HG03520 (cell line): Measurements from ENCODE around the gene SLAMF9.

Experiments
- ATAC-seq: cut with Tn5 transposase; IDR thresholded peaks from one replicate; pipeline ENCODE4 v1.9.1; 2021; ENCODE audit warnings: mild to moderate bottlenecking, moderate library complexity; ENCODE audit not compliant: unreplicated experiment

SLAMF9 gene

GRCh38 chr1:159977364-159978106, 23.5 kb upstream of the SLAMF9 start:
- ATAC-seq = no peak

GRCh38 chr1:159974350-159974965, 20.4 kb upstream of the SLAMF9 start:
- no peak for ATAC-seq

DNA sequence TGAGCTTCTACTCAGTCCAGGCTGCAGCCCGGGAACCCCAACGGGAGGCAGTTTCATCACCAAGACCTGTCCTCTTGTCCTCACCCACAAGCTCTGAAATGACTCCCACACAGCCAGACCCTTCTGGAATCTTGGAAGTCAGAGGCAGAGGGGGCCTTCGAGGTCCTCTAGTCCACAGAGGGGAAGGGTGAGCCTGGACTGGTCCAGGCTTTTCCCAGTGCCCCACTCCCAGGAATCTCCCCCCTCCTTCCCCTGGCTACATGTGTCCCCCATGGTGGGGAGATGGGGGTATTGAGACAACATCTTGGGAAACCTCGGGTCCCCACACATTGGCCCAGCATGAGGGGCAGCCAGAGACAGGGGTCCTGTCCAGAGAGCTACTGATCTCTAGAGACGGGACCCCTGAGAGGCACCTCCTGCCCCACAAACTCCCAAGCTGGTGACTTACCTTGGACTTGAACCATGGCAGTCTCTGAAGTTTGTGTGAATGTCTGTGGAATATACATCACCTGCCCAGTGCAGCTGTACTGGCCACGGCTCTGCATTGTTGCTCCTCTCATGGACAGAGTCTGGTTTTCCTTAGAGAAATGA, 19.4 kb upstream of the SLAMF9 start:
- ATAC-seq = no peak

DNA sequence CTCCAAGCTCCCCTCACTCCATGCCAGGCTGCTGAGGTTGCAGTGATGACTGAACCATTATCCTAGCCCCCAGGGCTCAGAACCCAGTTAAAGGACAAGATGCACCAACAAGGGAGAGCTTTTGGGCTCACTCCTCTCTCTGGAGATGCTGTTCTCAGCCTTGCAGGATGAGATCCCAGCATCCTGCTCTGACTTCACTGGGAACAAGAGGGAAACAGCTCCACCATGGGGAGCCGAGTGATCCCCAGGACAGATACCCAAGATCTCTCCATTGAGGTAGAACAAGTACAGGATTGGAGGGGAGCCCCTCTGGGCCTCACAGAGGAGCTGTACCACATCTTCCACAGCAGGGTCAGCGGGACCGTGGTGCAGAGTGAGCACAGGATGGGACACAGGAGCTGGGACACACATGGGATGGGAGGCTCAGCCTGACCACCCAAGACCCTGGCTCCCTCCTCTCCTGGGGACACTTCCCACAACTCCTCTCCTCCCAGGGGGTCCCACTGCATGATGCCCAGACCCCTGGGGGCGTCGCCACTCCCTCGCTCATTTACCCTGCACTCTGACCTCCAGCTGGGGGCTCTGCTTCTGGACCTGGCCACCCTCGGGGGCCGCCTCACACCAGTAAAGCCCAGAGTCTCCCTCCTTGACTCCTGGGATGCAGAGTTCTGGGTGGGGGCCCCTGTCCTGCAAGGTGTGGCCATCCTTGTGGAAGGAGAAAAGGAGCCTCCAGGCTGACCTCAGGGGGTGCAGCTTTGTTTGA, 18.6 kb upstream of the SLAMF9 start:
- ATAC-seq = no peak

DNA sequence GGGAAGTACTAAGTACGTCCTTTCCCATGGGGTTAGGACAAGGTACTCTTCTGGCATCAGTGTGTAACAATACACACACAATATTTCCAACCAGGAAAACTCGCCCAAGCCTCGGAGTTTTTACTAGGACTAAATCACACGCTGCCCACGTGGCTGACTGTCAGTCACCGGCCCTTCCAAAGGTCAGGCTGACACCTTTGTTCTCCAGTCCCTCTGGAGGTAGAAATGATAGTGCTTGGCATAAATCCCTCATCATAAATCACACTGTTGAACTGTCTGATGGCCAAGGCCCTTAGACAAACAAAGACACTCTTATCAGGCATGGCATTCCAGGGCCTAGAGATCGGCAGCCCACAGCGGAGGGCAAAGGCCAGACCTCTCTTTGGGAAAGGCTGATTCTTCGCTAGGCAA, 16.9 kb upstream of the SLAMF9 start:
- no peak for ATAC-seq

DNA sequence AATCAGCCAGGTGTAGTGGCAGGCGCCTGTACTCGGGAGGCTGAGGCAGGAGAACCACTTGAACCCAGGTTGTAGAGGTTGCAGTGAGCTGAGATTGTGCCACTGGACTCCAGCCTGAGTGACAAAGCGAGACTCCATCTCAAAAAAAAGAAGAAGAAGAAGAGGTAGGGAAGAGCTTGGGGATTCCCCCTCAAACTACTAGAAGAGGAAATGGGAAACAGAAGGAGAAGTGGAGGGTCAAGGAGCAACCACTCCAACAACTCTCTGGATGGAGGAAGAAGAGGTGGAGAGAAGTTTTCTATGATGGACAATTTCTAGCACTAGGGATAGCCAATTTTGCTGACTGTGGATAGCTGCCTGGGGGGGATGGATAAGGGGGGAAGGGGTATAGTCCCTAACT, 14.9 kb upstream of the SLAMF9 start:
- ATAC-seq = no peak

GRCh38 chr1:159965263-159965662, 11.2 kb upstream of the SLAMF9 start:
- no peak for ATAC-seq

GRCh38 chr1:159964144-159964543, 10.1 kb upstream of the SLAMF9 start:
- no peak for ATAC-seq

DNA sequence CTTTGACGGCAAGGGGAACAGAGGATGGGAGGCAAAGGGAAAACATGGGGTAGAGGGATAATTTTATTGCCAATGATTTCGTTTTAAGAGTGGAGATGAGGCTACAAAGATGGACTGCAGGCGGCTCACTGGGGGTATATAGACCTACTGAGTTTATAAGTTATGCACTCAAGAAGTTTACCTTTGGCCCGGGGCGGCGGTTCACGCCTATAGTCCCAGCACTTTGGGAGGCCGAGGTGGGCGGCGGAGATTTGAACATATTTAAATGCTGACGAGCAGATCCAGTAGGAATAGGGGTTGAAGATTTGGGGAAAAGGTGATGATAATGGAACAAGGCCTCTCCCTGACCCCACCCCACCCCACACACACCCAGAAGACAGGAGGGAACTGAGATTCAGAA, 8.1 kb upstream of the SLAMF9 start:
- ATAC-seq = no peak

DNA sequence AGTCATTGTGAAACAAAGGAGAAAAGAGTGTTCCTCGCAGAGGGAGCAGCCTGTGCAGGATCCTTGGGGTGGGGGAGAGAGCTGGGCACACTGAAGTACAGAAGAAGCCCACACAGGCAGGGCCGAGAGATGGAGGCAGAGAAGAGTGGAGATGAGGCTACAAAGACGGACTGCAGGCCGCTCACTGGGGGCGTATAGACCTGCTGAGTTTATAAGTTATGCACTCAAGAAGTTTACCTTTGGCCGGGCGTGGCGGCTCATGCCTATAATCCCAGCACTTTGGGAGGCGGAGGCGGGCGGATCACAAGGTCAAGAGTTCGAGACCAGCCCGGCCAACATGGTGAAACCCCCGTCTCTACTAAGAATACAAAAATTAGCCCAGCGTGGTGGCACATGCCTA, 7.6 kb upstream of the SLAMF9 start:
- ATAC-seq = no peak

DNA sequence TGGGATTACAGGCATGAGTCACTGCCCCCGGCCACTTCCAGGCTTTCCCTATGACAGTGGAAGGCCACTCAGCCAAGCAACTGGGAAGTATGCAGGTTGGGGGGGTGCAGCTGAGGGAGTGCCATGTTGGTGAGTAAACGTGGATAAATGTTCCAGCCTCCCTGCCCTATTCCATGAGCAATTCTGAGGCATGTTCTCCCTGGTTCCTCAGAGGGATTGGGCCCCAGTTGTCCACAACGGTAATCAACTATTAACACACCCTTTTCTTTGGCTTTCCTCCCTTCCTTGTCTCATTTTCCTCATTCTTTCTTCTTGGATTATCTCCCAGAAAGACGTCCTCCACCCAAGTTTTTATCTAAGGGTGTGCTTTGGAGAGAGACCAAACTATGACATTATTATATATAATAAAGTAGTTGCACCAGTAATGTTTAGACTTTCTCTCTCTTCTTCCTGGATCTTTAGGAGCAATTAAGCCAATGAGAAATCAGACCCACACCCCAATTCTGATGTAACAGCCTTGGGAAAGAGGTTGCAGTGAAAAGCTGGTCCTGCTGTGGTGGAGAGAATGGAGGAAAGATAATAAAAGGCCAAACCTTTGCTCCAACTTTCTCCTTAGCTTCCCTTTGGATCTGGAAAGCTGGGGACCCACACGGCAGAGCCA, 6.8 kb upstream of the SLAMF9 start:
- ATAC-seq = no peak

GRCh38 chr1:159959451-159959850, 5.4 kb upstream of the SLAMF9 start:
- ATAC-seq = no peak

DNA sequence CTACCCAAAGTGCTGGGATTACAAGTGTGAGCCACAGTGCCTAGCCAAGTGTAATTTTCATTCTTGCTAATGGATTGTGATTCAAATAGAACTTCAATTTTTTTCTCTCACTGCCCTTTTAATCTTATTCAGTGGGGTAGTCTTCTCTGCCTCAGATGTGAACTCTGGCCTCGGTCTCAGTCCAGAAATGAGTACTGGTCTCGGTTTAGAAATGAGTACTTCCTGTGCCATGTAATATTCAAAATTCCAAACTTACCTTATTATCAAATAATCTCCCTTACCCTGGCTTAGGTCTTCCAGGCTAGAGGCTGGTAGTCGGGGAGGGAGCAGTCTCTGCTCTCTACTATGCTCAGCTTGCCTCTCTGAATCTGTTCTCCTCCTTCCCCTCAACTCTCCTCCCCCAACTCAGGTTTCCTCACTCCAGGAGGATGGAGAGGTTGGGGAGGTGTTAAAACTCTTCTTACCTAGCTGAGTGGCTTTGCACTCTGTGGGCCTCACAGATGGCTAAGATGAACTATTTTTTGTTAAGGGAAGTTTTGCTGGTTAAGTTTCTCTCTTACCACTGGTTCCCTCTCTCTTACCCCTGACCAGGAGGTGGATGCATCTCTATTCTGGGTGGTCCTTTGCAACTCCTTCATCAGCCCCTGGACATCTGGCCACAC, 4.8 kb upstream of the SLAMF9 start:
- no peak for ATAC-seq

DNA sequence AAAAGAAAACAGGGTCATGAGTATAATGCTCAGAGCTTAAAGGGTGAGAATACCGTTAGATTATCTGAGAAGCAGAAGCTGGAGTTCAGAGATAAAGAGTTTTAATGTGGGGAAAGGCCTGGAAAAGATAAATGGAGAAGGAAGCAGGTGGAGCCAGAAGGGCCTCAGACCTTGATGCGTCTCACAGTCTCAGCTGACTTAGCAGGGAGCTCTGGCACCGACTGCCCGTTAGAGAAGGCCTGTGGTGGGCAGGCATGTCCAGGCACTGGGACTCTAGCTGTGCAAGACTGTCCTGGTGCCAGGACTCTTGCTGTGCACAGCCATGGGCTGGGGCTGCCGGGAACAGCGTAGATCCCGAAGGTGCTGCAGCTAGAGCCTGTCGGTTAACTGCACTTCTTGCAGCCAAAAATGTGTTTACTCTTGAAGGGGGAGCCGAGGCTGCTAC, 3.8 kb upstream of the SLAMF9 start:
- ATAC-seq = no peak

DNA sequence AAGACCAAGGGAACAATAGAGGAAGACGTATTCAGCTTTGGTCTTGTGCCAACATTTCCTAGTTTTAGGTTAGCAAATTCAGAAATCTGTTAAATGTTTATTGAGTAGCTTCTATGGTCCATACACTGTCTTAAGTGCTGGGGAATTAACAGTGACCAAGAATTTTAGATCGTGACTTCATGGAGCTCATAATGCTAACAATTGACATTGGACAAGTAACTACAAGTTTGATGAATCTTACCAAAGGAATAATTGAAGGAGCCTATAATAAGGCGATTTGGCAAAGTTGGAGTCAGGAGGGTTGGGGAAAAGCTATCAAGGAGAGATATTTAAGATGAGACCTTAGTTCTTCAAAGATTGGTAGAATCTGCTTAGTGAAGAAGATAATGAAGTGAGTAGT, 1.4 kb upstream of the SLAMF9 start:
- ATAC-seq = no peak

GRCh38 chr1:159952932-159953331, 1.1 kb downstream of the SLAMF9 start:
- ATAC-seq = no peak

DNA sequence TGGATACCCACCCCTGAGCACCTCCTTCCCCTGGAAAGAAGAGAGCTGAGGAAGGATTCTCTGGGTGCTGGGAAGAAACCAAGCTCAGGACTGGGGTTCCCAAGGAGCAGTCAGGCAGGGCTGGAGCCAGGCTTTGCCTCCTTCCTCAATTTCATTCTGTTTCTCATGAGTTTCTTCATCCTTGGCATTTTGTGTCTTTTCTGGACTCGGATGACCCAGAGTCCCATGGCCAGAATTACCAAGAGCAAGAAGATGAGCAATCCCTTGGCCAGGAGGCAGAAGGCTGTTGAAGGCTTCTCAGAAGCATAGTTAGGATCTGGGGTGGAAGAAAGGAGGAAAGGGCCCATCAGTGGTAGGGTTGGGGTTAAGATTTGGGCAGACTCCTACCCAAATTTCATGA, 2.5 kb downstream of the SLAMF9 start:
- no peak for ATAC-seq

GRCh38 chr1:159951016-159951415, 3.0 kb downstream of the SLAMF9 start:
- no peak for ATAC-seq

DNA sequence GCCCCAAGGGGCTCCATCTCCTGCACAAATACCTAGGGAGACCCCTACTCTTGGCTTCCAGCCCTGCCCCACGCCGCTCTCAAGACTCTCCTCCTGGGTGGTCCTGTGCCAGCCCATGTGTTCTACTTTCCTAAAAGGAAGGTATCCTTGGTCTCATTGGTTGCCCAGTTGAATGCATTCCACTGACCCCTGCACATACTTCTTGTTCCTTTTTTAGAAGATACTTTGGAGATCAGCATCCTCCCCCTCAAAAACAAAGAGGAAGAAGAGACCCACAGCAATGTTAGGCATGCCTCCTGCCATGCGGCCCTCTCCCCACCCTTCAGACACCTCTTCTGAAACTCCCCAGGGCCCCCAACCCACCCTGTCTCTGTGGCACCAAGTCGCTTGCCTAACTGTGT, 4.1 kb downstream of the SLAMF9 start:
- ATAC-seq = no peak

GRCh38 chr1:159949123-159949522, 4.9 kb downstream of the SLAMF9 start:
- ATAC-seq = no peak

DNA sequence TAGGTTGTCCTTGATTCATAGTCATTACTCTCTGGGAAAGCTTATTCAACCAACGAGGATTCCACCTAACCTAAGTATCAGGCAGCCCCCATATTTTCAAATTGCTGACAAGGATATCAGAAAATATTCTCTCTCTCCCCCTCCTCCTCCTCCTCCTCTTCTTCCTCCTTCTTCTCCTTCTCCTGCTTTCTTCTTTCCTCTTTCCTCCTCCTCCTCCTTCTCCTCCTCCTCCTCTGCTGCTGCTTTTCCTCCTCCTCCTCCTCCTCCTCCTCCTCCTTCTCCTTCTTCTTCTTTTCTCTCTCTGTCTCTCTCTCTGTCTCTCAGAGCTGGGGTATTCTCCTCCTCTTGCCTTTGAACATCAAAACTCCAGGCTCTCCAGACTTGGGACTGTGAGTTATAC, 6.1 kb downstream of the SLAMF9 start:
- ATAC-seq = no peak
